Vagina (tissue), 2 donors: ENCODE measurements around the gene MTUS2.

Experiments used
- CTCF ChIP-seq, 3 experiments: fragments of 450-650 bp in 2 of 3; fragments of 200-600 bp in 1 of 3; sonication (generic) in 1 of 3; IDR thresholded peaks; one replicate each; pipeline ENCODE4 v1.5.1; 2017 to 2019; ENCODE audit warnings: antibody characterized with exemption in 3 of 3, mild to moderate bottlenecking in 2 of 3, moderate library complexity in 2 of 3
- POLR2A ChIP-seq, 2 donors: fragments of 450-650 bp; IDR thresholded peaks; one replicate each; pipeline ENCODE4 v1.6.1; 2017; ENCODE audit warnings: antibody characterized with exemption in 2 of 2, mild to moderate bottlenecking in 2 of 2, moderate library complexity in 2 of 2
- POLR2AphosphoS5 ChIP-seq, 2 donors: sonication (generic); formaldehyde crosslinking; IDR thresholded peaks; one replicate each; pipeline ENCODE4 v1.9.0; 2017; ENCODE audit warnings: antibody characterized with exemption in 2 of 2, mild to moderate bottlenecking in 2 of 2, low read depth in 1 of 2; ENCODE audit not compliant: insufficient read depth in 1 of 2

- TF ChIP-seq CTCF (IDR thresholded peaks at IDR 0.05) (no peak), POLR2A (IDR thresholded peaks at IDR 0.05) (no peak), POLR2AphosphoS5 (IDR thresholded peaks at IDR 0.05; ENCODE audit: insufficient read depth in 1 of 2, low read depth in 1 of 2) (no peak)
Measured at GRCh38 chr13:28955264-28955966, 135.3 kb downstream of the MTUS2 start.
